Endothelial cell of umbilical vein (primary cell): Measurements from ENCODE around the gene BPIFA2. TPM values are rescaled to one million over a fixed set of nuclear protein-coding genes. Genes with fewer than 3 reads are reported as not detected.

Experiments used
- BruUV-seq: library from RNA; stranded (reverse); fragments of 400-500 nt; replicated peaks from 2 replicates; lab custom pipeline; 2021; lab: Mats Ljungman, UMichigan
- CTCF ChIA-PET: fragments of 300-600, 350-600 bp; sonication (Branson Sonifier 250); formaldehyde crosslinking; loops from one replicate; lab custom pipeline; 2021; ENCODE audit warnings: antibody characterized with exemption, inconsistent platforms; lab: Charles Lee
- POLR2A ChIA-PET: fragments of 300-600, 350-600 bp; sonication (Branson Sonifier 250); formaldehyde crosslinking; loops from one replicate; lab custom pipeline; 2021; ENCODE audit warnings: antibody characterized with exemption, inconsistent platforms; lab: Charles Lee
- DNase-seq: peaks from one replicate; pipeline ENCODE4 v3.0.0-alpha.2; 2011; ENCODE audit warnings: low read depth, low spot score
- FAIRE-seq: peaks from 2 replicates; lab custom pipeline; 2011; peaks lifted over from hg19 to GRCh38; lab: Jason Lieb, UNC
- H2AFZ ChIP-seq: 2 replicates; pipeline ENCODE4 v1.6.0; 2012; ENCODE audit warnings: low read depth, low read length, control low read depth, inconsistent platforms
- H3K27ac ChIP-seq: 2 replicates; pipeline ENCODE4 v1.5.1; 2011; ENCODE audit warnings: low read depth, mild to moderate bottlenecking, control low read depth, low read length, moderate library complexity; ENCODE audit not compliant: insufficient read depth
- H3K27me3 ChIP-seq, 2 experiments: 2 replicates each; pipeline versions ENCODE4 v1.6.0 to v1.6.1; 2011; ENCODE audit warnings: low read length in 2 of 2, mixed read lengths in 1 of 2; ENCODE audit not compliant: control insufficient read depth in 2 of 2, insufficient read depth in 2 of 2
- H3K36me3 ChIP-seq, 2 experiments: 2 replicates in 1 of 2; 3 replicates in 1 of 2; pipeline ENCODE4 v1.5.1; 2011; ENCODE audit warnings: low read length in 2 of 2, mild to moderate bottlenecking in 1 of 2, moderate library complexity in 1 of 2; ENCODE audit not compliant: control insufficient read depth in 2 of 2, insufficient read depth in 2 of 2; ENCODE audit errors: extremely low read depth in 1 of 2
- H3K4me1 ChIP-seq: 3 replicates; pipeline ENCODE4 v1.5.1; 2011; ENCODE audit warnings: mild to moderate bottlenecking, low read length; ENCODE audit not compliant: control insufficient read depth, insufficient read depth; ENCODE audit errors: extremely low read depth
- H3K4me2 ChIP-seq: 2 replicates; pipeline ENCODE4 v1.6.1; 2011; ENCODE audit warnings: low read length, control low read depth, mixed read lengths; ENCODE audit not compliant: insufficient read depth
- H3K4me3 ChIP-seq, 3 experiments: fragments of 200-600 bp in 1 of 3; sonication (generic), shearing (Covaris generic) in 1 of 3; replicated peaks in 1 of 3; 2 replicates each; pipeline ENCODE4 v1.5.1; 2011 to 2016; ENCODE audit warnings: control low read depth in 3 of 3, low read length in 3 of 3, mild to moderate bottlenecking in 2 of 3, inconsistent platforms in 1 of 3, low read depth in 1 of 3, moderate library complexity in 1 of 3; ENCODE audit not compliant: insufficient read depth in 1 of 3
- H3K79me2 ChIP-seq: 2 replicates; pipeline ENCODE4 v1.6.0; 2012; ENCODE audit warnings: low read length, inconsistent platforms; ENCODE audit not compliant: control insufficient read depth, insufficient read depth
- H3K9ac ChIP-seq: replicated peaks from 2 replicates; pipeline ENCODE3; 2011; ENCODE audit warnings: low read length, control low read depth; ENCODE audit not compliant: insufficient read depth; ENCODE audit errors: extremely low read depth
- H3K9me1 ChIP-seq: replicated peaks from 3 replicates; pipeline ENCODE4 v1.6.0; 2011; ENCODE audit warnings: mild to moderate bottlenecking, low read length; ENCODE audit not compliant: control insufficient read depth, insufficient read depth; ENCODE audit errors: extremely low read depth
- H3K9me3 ChIP-seq: replicated peaks from 2 replicates; pipeline ENCODE4 v1.5.1; 2012; ENCODE audit warnings: low read length, inconsistent platforms; ENCODE audit not compliant: control insufficient read depth, insufficient read depth
- H4K20me1 ChIP-seq: replicated peaks from 2 replicates; pipeline ENCODE3; 2011; ENCODE audit warnings: mild to moderate bottlenecking, low read length; ENCODE audit not compliant: control insufficient read depth, insufficient read depth; ENCODE audit errors: extremely low read depth
- FOS ChIP-seq: IDR thresholded peaks from 2 replicates; pipeline ENCODE4 v1.6.1; 2011; ENCODE audit warnings: mild to moderate bottlenecking, low read length, moderate library complexity, borderline replicate concordance; ENCODE audit not compliant: insufficient read depth
- JUN ChIP-seq: IDR thresholded peaks from 2 replicates; pipeline ENCODE4 v1.6.1; 2011; ENCODE audit warnings: borderline replicate concordance, low read depth; ENCODE audit not compliant: insufficient read length, insufficient read depth
- MYC ChIP-seq: IDR thresholded peaks from one replicate; pipeline ENCODE4 v1.6.1; 2011; ENCODE audit warnings: mild to moderate bottlenecking, low read depth, low read length
- POLR2AphosphoS5 ChIP-seq: IDR thresholded peaks from 2 replicates; pipeline ENCODE4 v1.6.1; 2012; ENCODE audit warnings: low read depth, mild to moderate bottlenecking, control low read depth, low read length, moderate library complexity; ENCODE audit not compliant: insufficient read depth
- dilution Hi-C: fragments of 300-500 bp; cut with MboI; formaldehyde crosslinking; loops from one replicate; pipeline ENCODE4 v1.15.0; 2019; ENCODE audit warnings: low sequenced_read_pairs; ENCODE audit not compliant: extremely low pct_ligation_motif_present
- intact Hi-C: fragments of 100-400 bp; cut with micrococcal nuclease; formaldehyde crosslinking; loops from one replicate; pipeline ENCODE4 v1.10.0; 2022
- polyA plus RNA-seq, 4 experiments: library from polyadenylated mRNA; depleted of rRNA in 3 of 4; stranded (reverse) in 3 of 4; unstranded in 1 of 4; fragments of >200 nt; gene quantifications; 2 replicates each; pipeline versions ENCODE4 v1.2.1 to v1.2.3, GENCODE V29; 2011 to 2012; ENCODE audit warnings: missing spikeins in 1 of 4
- total RNA-seq: library from RNA; stranded (reverse); gene quantifications from 2 replicates; pipeline ENCODE4 v1.2.3, GENCODE V29; 2021
- TF ChIP-seq, protein P1 (sequence below), 2 donors: IDR thresholded peaks; 1 replicate in 1 of 2; 2 replicates in 1 of 2; pipeline ENCODE4 v1.5.1; 2011; ENCODE audit warnings: low read length in 2 of 2, mild to moderate bottlenecking in 2 of 2, moderate library complexity in 2 of 2, control low read depth in 1 of 2, inconsistent platforms in 1 of 2, low read depth in 1 of 2; ENCODE audit not compliant: insufficient read depth in 1 of 2; ENCODE audit errors: extremely low read depth in 1 of 2

Gene BPIFA2
- total and polyA plus RNA-seq, 2 donors (not counting 3 experiments of a cell fraction or from before 2014, with no cell fraction given) = not detected

DNA sequence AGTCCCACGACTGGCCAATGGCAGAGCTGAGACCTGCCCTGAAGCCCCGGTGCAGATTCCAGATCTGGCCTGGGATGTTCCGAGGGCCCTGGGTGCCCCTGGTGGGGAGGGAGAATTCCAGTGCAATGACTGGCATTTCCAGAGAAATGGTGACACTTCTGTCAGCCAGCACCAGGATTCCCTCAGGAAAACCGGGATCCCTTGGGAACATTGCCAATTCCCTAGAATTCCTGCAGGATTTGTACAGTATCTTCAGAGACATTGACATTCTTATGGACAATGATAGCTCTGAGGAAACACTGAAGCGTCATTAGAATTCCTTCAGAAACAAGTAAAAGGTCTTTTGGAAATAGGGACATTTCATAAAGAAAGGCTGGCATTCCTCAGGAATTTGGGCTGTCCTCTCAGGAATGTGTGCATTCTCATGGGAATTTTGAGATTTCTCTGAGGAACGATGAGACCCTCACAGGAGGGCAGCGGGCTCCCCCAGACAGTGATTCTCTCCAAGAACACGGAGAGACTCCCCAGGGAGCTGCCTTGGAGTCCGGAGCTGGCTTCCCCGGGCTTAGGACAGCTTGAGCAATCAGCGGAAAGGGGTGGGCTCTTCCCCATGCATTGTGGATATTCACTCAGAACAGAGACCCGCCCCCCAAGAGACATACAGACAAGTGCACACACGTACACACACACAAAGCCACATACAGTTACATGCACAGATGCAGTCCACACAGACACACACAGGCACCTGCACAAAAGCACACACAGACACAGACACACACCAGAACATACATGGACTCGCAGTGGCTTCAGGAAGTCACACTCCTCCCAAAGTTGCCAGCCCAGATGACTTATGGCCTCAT is 35.2 kb upstream of the BPIFA2 start:
- ChIA-PET POLR2A (no interaction called here), CTCF (no interaction called here)
- Histone ChIP-seq H3K4me3 (no peak overlapping the region), H3K4me1 (no peaks in the 10 kb centered on the region), H3K27ac (no peak overlapping the region), H4K20me1 (no peaks in the 10 kb centered on the region), H3K36me3 (no peaks in the 10 kb centered on the region), H3K4me2 (no peak overlapping the region), H3K9ac (no peak overlapping the region), H3K9me1 (no peaks in the 10 kb centered on the region), H3K79me2 (no peaks in the 10 kb centered on the region), H3K27me3 (no peaks in the 10 kb centered on the region), H2AFZ (no peak overlapping the region), H3K9me3 (no peaks in the 10 kb centered on the region)
- BruUV-seq = no TSS peak
- intact Hi-C loops (no loop called here), dilution Hi-C loops (no loop called here)
- TF ChIP-seq MYC (no peak), POLR2AphosphoS5 (no peak), FOS (no peak), JUN (no peak)
- TF ChIP-seq, protein P1, sequence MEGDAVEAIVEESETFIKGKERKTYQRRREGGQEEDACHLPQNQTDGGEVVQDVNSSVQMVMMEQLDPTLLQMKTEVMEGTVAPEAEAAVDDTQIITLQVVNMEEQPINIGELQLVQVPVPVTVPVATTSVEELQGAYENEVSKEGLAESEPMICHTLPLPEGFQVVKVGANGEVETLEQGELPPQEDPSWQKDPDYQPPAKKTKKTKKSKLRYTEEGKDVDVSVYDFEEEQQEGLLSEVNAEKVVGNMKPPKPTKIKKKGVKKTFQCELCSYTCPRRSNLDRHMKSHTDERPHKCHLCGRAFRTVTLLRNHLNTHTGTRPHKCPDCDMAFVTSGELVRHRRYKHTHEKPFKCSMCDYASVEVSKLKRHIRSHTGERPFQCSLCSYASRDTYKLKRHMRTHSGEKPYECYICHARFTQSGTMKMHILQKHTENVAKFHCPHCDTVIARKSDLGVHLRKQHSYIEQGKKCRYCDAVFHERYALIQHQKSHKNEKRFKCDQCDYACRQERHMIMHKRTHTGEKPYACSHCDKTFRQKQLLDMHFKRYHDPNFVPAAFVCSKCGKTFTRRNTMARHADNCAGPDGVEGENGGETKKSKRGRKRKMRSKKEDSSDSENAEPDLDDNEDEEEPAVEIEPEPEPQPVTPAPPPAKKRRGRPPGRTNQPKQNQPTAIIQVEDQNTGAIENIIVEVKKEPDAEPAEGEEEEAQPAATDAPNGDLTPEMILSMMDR (IDR thresholded peaks at IDR 0.05; ENCODE audit: extremely low read depth in 1 of 2, insufficient read depth in 1 of 2, low read depth in 1 of 2, low read length in 2 of 2) = no peak
- no peak for DNase-seq
- FAIRE-seq = no peak
